H1 (cell line): Measurements from ENCODE around the gene IL16. TPM values are rescaled to one million over a fixed set of nuclear protein-coding genes. Genes with fewer than 3 reads are reported as not detected.

Experiments used
- CTCF ChIA-PET: fragments of 300-600 bp; sonication (Branson Sonifier 250); formaldehyde crosslinking; loops from one replicate; lab custom pipeline; 2021; ENCODE audit not compliant: partially characterized antibody; lab: Charles Lee
- POLR2A ChIA-PET: fragments of 300-600 bp; sonication (Branson Sonifier 250); formaldehyde crosslinking; loops from one replicate; lab custom pipeline; 2021; ENCODE audit warnings: inconsistent platforms; ENCODE audit not compliant: partially characterized antibody; lab: Charles Lee
- DNase-seq, 2 experiments: peaks; one replicate each; pipeline versions ENCODE4 v3.0.0 to v3.0.0-alpha.2; 2010 to 2022; ENCODE audit warnings: low spot score in 2 of 2, low read depth in 1 of 2, mixed read lengths in 1 of 2
- FAIRE-seq: peaks from 2 replicates; lab custom pipeline; 2011; peaks lifted over from hg19 to GRCh38; lab: Jason Lieb, UNC
- H2AFZ ChIP-seq: 2 replicates; pipeline ENCODE4 v1.8.1; 2012; ENCODE audit warnings: low read length, inconsistent platforms
- H2AK5ac ChIP-seq: 2 replicates; pipeline ENCODE4 v1.6.1; 2013; ENCODE audit warnings: low read depth, low read length
- H2BK120ac ChIP-seq: replicated peaks from 2 replicates; pipeline ENCODE3; 2013; ENCODE audit warnings: low read depth, low read length, inconsistent platforms
- H2BK12ac ChIP-seq: 2 replicates; pipeline ENCODE4 v1.6.1; 2013; ENCODE audit warnings: low read depth, low read length
- H2BK15ac ChIP-seq: 2 replicates; pipeline ENCODE4 v1.6.1; 2013; ENCODE audit warnings: low read length
- H2BK20ac ChIP-seq: 2 replicates; pipeline ENCODE4 v1.6.1; 2013; ENCODE audit warnings: low read length
- H2BK5ac ChIP-seq: 2 replicates; pipeline ENCODE4 v1.6.1; 2013; ENCODE audit warnings: low read depth, low read length
- H3K14ac ChIP-seq: 2 replicates; pipeline ENCODE4 v1.6.1; 2013; ENCODE audit warnings: inconsistent platforms; ENCODE audit not compliant: insufficient read length
- H3K18ac ChIP-seq: 2 replicates; pipeline ENCODE4 v1.6.1; 2013; ENCODE audit warnings: low read length; ENCODE audit errors: extremely low read depth
- H3K23ac ChIP-seq: 2 replicates; pipeline ENCODE4 v1.6.1; 2013; ENCODE audit warnings: inconsistent platforms; ENCODE audit not compliant: insufficient read length
- H3K23me2 ChIP-seq: 2 replicates; pipeline ENCODE4 v1.6.1; 2013; ENCODE audit warnings: low read depth, low read length
- H3K27ac ChIP-seq: 2 replicates; pipeline ENCODE4 v1.6.1; 2011; ENCODE audit warnings: low read depth, low read length, inconsistent platforms
- H3K27me3 ChIP-seq, 4 experiments: replicated peaks in 1 of 4; 1 replicate in 1 of 4; 2 replicates in 3 of 4; pipeline versions ENCODE4 v1.6.1 to v1.8.1; 2011 to 2013; ENCODE audit warnings: low read length in 3 of 4, mild to moderate bottlenecking in 3 of 4, inconsistent platforms in 2 of 4, mixed read lengths in 2 of 4, moderate library complexity in 1 of 4; ENCODE audit not compliant: control insufficient read depth in 3 of 4, insufficient read depth in 3 of 4; ENCODE audit errors: extremely low read depth in 1 of 4
- H3K36me3 ChIP-seq, 4 experiments: 2 replicates each; pipeline versions ENCODE4 v1.6.1 to v1.8.1; 2011 to 2013; ENCODE audit warnings: mild to moderate bottlenecking in 4 of 4, low read length in 3 of 4, moderate library complexity in 2 of 4, control low read depth in 1 of 4, inconsistent platforms in 1 of 4; ENCODE audit not compliant: insufficient read depth in 4 of 4, control insufficient read depth in 2 of 4
- H3K4ac ChIP-seq: replicated peaks from 2 replicates; pipeline ENCODE3; 2013; ENCODE audit warnings: low read length, low read depth, mixed read lengths, inconsistent platforms; ENCODE audit not compliant: insufficient read length
- H3K4me1 ChIP-seq, 4 experiments: replicated peaks in 1 of 4; 1 replicate in 1 of 4; 2 replicates in 3 of 4; pipeline versions ENCODE4 v1.6.1 to v1.8.1; 2011 to 2013; ENCODE audit warnings: low read length in 3 of 4, inconsistent platforms in 2 of 4, mixed read lengths in 1 of 4; ENCODE audit not compliant: insufficient read depth in 4 of 4, control insufficient read depth in 3 of 4
- H3K4me2 ChIP-seq, 2 experiments: 2 replicates each; pipeline versions ENCODE4 v1.6.1 to v1.8.1; 2011 to 2013; ENCODE audit warnings: low read depth in 2 of 2, low read length in 2 of 2, control low read depth in 1 of 2, inconsistent platforms in 1 of 2, mild to moderate bottlenecking in 1 of 2; ENCODE audit not compliant: insufficient read depth in 1 of 2
- H3K4me3 ChIP-seq, 4 experiments: fragments of 200-600, 300-600 bp in 1 of 4; sonication (generic), shearing (Covaris generic), sonication (Bioruptor Twin) in 1 of 4; 2 replicates each; pipeline versions ENCODE4 v1.5.1 to v1.8.1; 2011 to 2016; ENCODE audit warnings: low read length in 4 of 4, low read depth in 3 of 4, control low read depth in 2 of 4, inconsistent platforms in 2 of 4, mild to moderate bottlenecking in 2 of 4, mixed read lengths in 1 of 4, moderate library complexity in 1 of 4; ENCODE audit not compliant: insufficient read depth in 2 of 4; ENCODE audit errors: extremely low read depth in 1 of 4
- H3K56ac ChIP-seq: replicated peaks from 2 replicates; pipeline ENCODE3; 2013; ENCODE audit warnings: low read depth, mild to moderate bottlenecking, mixed read lengths, low read length, inconsistent platforms; ENCODE audit not compliant: insufficient read length
- H3K79me1 ChIP-seq: 2 replicates; pipeline ENCODE4 v1.6.1; 2013; ENCODE audit warnings: low read depth, low read length, control low read depth
- H3K79me2 ChIP-seq, 2 experiments: 2 replicates each; pipeline versions ENCODE4 v1.6.1 to v1.8.1; 2012 to 2013; ENCODE audit warnings: low read length in 2 of 2, mild to moderate bottlenecking in 2 of 2, inconsistent platforms in 1 of 2; ENCODE audit not compliant: insufficient read depth in 2 of 2, control insufficient read depth in 1 of 2
- H3K9ac ChIP-seq, 4 experiments: replicated peaks in 1 of 4; 1 replicate in 1 of 4; 2 replicates in 3 of 4; pipeline versions ENCODE4 v1.6.1 to v1.8.1; 2011 to 2013; ENCODE audit warnings: low read depth in 3 of 4, low read length in 3 of 4, control low read depth in 2 of 4, mild to moderate bottlenecking in 2 of 4, moderate library complexity in 2 of 4, inconsistent platforms in 1 of 4; ENCODE audit errors: extremely low read depth in 1 of 4
- H3K9me3 ChIP-seq, 2 experiments: 2 replicates each; pipeline versions ENCODE4 v1.6.1 to v1.8.1; 2012 to 2013; ENCODE audit warnings: mild to moderate bottlenecking in 2 of 2, moderate library complexity in 2 of 2, control low read depth in 1 of 2, inconsistent platforms in 1 of 2, low read depth in 1 of 2, low read length in 1 of 2, mixed read lengths in 1 of 2; ENCODE audit not compliant: insufficient read depth in 2 of 2
- H4K20me1 ChIP-seq, 2 experiments: replicated peaks in 1 of 2; 2 replicates each; pipeline versions ENCODE3 to v1.8.1; 2011 to 2013; ENCODE audit warnings: inconsistent platforms in 2 of 2, low read length in 2 of 2, mild to moderate bottlenecking in 1 of 2; ENCODE audit not compliant: insufficient read depth in 2 of 2, control insufficient read depth in 1 of 2
- H4K5ac ChIP-seq: 2 replicates; pipeline ENCODE4 v1.6.1; 2013; ENCODE audit warnings: low read length, low read depth, mixed read lengths, inconsistent platforms; ENCODE audit not compliant: insufficient read length
- H4K8ac ChIP-seq: 2 replicates; pipeline ENCODE4 v1.8.0; 2013; ENCODE audit warnings: mild to moderate bottlenecking, moderate library complexity, low read length, inconsistent platforms; ENCODE audit not compliant: insufficient read depth; ENCODE audit errors: extremely low read depth
- H4K91ac ChIP-seq: replicated peaks from 2 replicates; pipeline ENCODE3; 2013; ENCODE audit warnings: low read length, mixed read lengths, inconsistent platforms; ENCODE audit not compliant: insufficient read length
- CBX5 ChIP-seq: fragments of 300-800, 300-1000 bp; sonication (generic); IDR thresholded peaks from 2 replicates; pipeline ENCODE4 v1.7.1; 2016; ENCODE audit warnings: antibody characterized with exemption, low read length, low read depth
- CBX8 ChIP-seq: fragments of 300-800, 300-1000 bp; sonication (generic); IDR thresholded peaks from 2 replicates; pipeline ENCODE4 v1.7.1; 2016; ENCODE audit warnings: low read depth, low read length, borderline replicate concordance
- CEBPB ChIP-seq: IDR thresholded peaks from 2 replicates; pipeline ENCODE4 v1.6.1; 2012; ENCODE audit warnings: low read depth, low read length
- CHD1 ChIP-seq: IDR thresholded peaks from 2 replicates; pipeline ENCODE4 v1.6.1; 2012; ENCODE audit warnings: low read depth, low read length, improper control_type of control experiment
- CTBP2 ChIP-seq: IDR thresholded peaks from 2 replicates; pipeline ENCODE4 v1.7.0; 2011; ENCODE audit warnings: borderline replicate concordance, mild to moderate bottlenecking, moderate library complexity, mixed read lengths, low read length; ENCODE audit not compliant: insufficient read depth, insufficient read length
- HDAC2 ChIP-seq, 2 experiments: fragments of 300-600 bp in 1 of 2; sonication (generic) in 1 of 2; IDR thresholded peaks; 2 replicates each; pipeline ENCODE4 v1.6.1; 2011 to 2012; ENCODE audit warnings: low read depth in 2 of 2, low read length in 2 of 2, mild to moderate bottlenecking in 2 of 2, moderate library complexity in 2 of 2, borderline replicate concordance in 1 of 2, inconsistent platforms in 1 of 2
- POLR2AphosphoS5 ChIP-seq: IDR thresholded peaks from 2 replicates; pipeline ENCODE4 v1.6.1; 2011; ENCODE audit warnings: low read depth, low read length
- RAD21 ChIP-seq, 2 experiments: IDR thresholded peaks in 1 of 2; conservative IDR thresholded peaks in 1 of 2; 2 replicates each; pipeline ENCODE4 v1.6.1; 2011; ENCODE audit warnings: low read depth in 2 of 2, low read length in 2 of 2, improper control_type of control experiment in 1 of 2, inconsistent platforms in 1 of 2, mild to moderate bottlenecking in 1 of 2, moderate library complexity in 1 of 2
- RBBP5 ChIP-seq: IDR thresholded peaks from 2 replicates; pipeline ENCODE4 v1.7.1; 2012; ENCODE audit warnings: low read depth, mild to moderate bottlenecking, inconsistent platforms, low read length, moderate library complexity, borderline replicate concordance
- RFX5 ChIP-seq: IDR thresholded peaks from 2 replicates; pipeline ENCODE4 v1.6.1; 2011; ENCODE audit warnings: low read depth, low read length, improper control_type of control experiment, borderline replicate concordance
- RNF2 ChIP-seq: fragments of 200-900, 300-1000 bp; sonication (generic); IDR thresholded peaks from 2 replicates; pipeline ENCODE4 v1.7.1; 2016; ENCODE audit warnings: borderline replicate concordance, low read depth, mild to moderate bottlenecking, antibody characterized with exemption, low read length; ENCODE audit not compliant: poor library complexity, severe bottlenecking; ENCODE audit errors: missing control alignments
- SIN3A ChIP-seq, 2 experiments: IDR thresholded peaks in 1 of 2; conservative IDR thresholded peaks in 1 of 2; 2 replicates each; pipeline ENCODE4 v1.6.1; 2011 to 2012; ENCODE audit warnings: low read length in 2 of 2, improper control_type of control experiment in 1 of 2, low read depth in 1 of 2, mild to moderate bottlenecking in 1 of 2
- SP4 ChIP-seq: IDR thresholded peaks from 2 replicates; pipeline ENCODE4 v1.6.1; 2012; ENCODE audit warnings: low read length, inconsistent platforms
- WGBS, 2 experiments: shearing (Covaris generic) in 1 of 2; methylation state at CpG; one replicate each; pipeline versions ENCODE4 v1.1.6 to v1.1.7; 2013 to 2015; ENCODE audit warnings: low lambda C conversion rate in 2 of 2, mixed read lengths in 2 of 2, inconsistent platforms in 1 of 2, low coverage in 1 of 2, missing lambda C conversion rate in 1 of 2; ENCODE audit not compliant: insufficient replicate concordance in 2 of 2, insufficient coverage in 1 of 2, insufficient read length in 1 of 2; ENCODE audit errors: extremely low coverage in 1 of 2, missing lambda C conversion rate in 1 of 2; 5-methylcytosine and 5-hydroxymethylcytosine counted together
- polyA plus RNA-seq, 7 experiments: library from polyadenylated mRNA; depleted of rRNA in 3 of 7; stranded (reverse) in 5 of 7; unstranded in 2 of 7; fragments of >200 nt in 5 of 7; fragments of 200-250 nt in 2 of 7; gene quantifications; 1 replicate in 5 of 7; 2 replicates in 1 of 7; 4 replicates in 1 of 7; pipeline versions ENCODE4 v1.2.1 to v1.2.3, GENCODE V29; 2011 to 2013; ENCODE audit warnings: missing spikeins in 2 of 7, mixed read lengths in 2 of 7
- total RNA-seq: library from RNA; stranded (reverse); fragmentation: NEBNext Ultra II Directional; extraction: Animal tissue kit (Norgen Biotek cat#: 25700); gene quantifications from 2 replicates; pipeline ENCODE4 v1.2.1, GENCODE V29; 2021

IL16 gene
- total and polyA plus RNA-seq, 2 of the 8 experiments (the other 6 are each of a cell fraction or from before 2014, with no cell fraction given), result 0.03 to 0.09 TPM

- H3K9me3 ChIP-seq, result no peaks in the 10 kb centered on the region
- H3K36me3 ChIP-seq, result no peaks in the 10 kb centered on the region
- ChIA-PET POLR2A (no interaction called here), CTCF (interaction anchor here (0.7 to 6.3 kb wide), 25 partner anchors 9 to 200 kb away, joined by 3 to 34 read pairs (median 3); partner anchors contain the start of genes STARD5 and TMC3)
- no peak overlapping the region for H3K18ac ChIP-seq
- H3K56ac ChIP-seq, result no peak overlapping the region
- no peak overlapping the region for H2BK120ac ChIP-seq
- FAIRE-seq (no peak), DNase-seq (no peak)
- no peak overlapping the region for H3K4me3 ChIP-seq
- H3K9ac ChIP-seq, result no peak overlapping the region
- no peak overlapping the region for H3K4ac ChIP-seq
- no peaks in the 10 kb centered on the region for H3K27me3 ChIP-seq
- no peak overlapping the region for H3K27ac ChIP-seq
- H2AK5ac ChIP-seq, result no peak overlapping the region
- no peak overlapping the region for H4K5ac ChIP-seq
- H2BK15ac ChIP-seq, result no peak overlapping the region
- H3K4me2 ChIP-seq, result no peak overlapping the region
- H2BK12ac ChIP-seq, result no peak overlapping the region
- no peak overlapping the region for H2BK5ac ChIP-seq
- peaks cover 0 to 4% (median 2%) of the 10 kb centered on the region in 4 experiments; a peak in 2 of 7 replicates for H3K4me1 ChIP-seq
- no peak overlapping the region for H3K23ac ChIP-seq
- no peaks in the 10 kb centered on the region for H4K20me1 ChIP-seq
- H3K79me1 ChIP-seq, result no peaks in the 10 kb centered on the region
- H4K8ac ChIP-seq, result no peak overlapping the region
- no peak overlapping the region for H3K14ac ChIP-seq
- H2BK20ac ChIP-seq, result no peak overlapping the region
- H3K79me2 ChIP-seq, result no peaks in the 10 kb centered on the region
- H4K91ac ChIP-seq, result no peak overlapping the region
- 98% methylated on average over 5 of the region's 5 CpGs; no CpG with 5 or more reads in 1 of the 2 experiments for WGBS, 2 experiments
- no peak overlapping the region for H2AFZ ChIP-seq
- H3K23me2 ChIP-seq, result no peaks in the 10 kb centered on the region
- TF ChIP-seq CBX5, result no peak
- TF ChIP-seq RNF2, result no peak
- no peak for TF ChIP-seq RAD21 (IDR thresholded peaks at IDR 0.05 in 1 of 2, conservative IDR thresholded peaks at IDR 0.05 in 1 of 2; ENCODE audit: low read depth in 2 of 2, low read length in 2 of 2)
- no peak for TF ChIP-seq CHD1
- no peak for TF ChIP-seq SP4
- TF ChIP-seq CEBPB, result no peak
- TF ChIP-seq POLR2AphosphoS5, result no peak
- TF ChIP-seq HDAC2 (IDR thresholded peaks at IDR 0.05; ENCODE audit: borderline replicate concordance in 1 of 2, low read depth in 2 of 2, low read length in 2 of 2), result no peak
- no peak for TF ChIP-seq RBBP5
- TF ChIP-seq RFX5, result no peak
- no peak for TF ChIP-seq CTBP2
- TF ChIP-seq SIN3A (conservative IDR thresholded peaks at IDR 0.05 in 1 of 2, IDR thresholded peaks at IDR 0.05 in 1 of 2; ENCODE audit: low read depth in 1 of 2, low read length in 2 of 2), result no peak
- TF ChIP-seq CBX8, result no peak
Observed at GRCh38 chr15:81356252-81356651, 159.6 kb downstream of the IL16 start.
